ENCODE results near the gene HOXC9. TPM values are rescaled to one million over a fixed set of nuclear protein-coding genes. Genes with fewer than 3 reads are reported as not detected.

Gene HOXC9
- total RNA-seq, 1 experiment from 2014 or later = not detected

- Mint-ChIP-seq H3K36me3 (no peaks in the 10 kb centered on the region), H3K27ac (no peak overlapping the region), H3K4me3 (no peak overlapping the region), H3K27me3 (ENCODE audit: low read depth) (peaks cover 100% of the 10 kb centered on the region), H3K9me3 (no peaks in the 10 kb centered on the region), H3K4me1 (peaks cover 44% of the 10 kb centered on the region)
- ATAC-seq = no peak
- no peak for DNase-seq (ENCODE audit: low spot score)
- CTCF ChIA-PET = interaction anchor here (0.7 to 3.2 kb wide), 5 partner anchors 12 to 221 kb away, joined by 3 to 12 read pairs (median 4); no protein-coding TSS in a partner anchor
- no peak for TF ChIP-seq ATF1 (CRISPR knock-in tag; IDR thresholded peaks at IDR 0.05)
- TF ChIP-seq CDX4 (CRISPR knock-in tag; IDR thresholded peaks at IDR 0.05; ENCODE audit: borderline replicate concordance) = no peak
- no peak for TF ChIP-seq SMAD3 (CRISPR knock-in tag; IDR thresholded peaks at IDR 0.05; ENCODE audit: borderline replicate concordance)
- TF ChIP-seq ZSCAN18 (CRISPR knock-in tag; IDR thresholded peaks at IDR 0.05) = no peak
- TF ChIP-seq PREB (CRISPR knock-in tag; IDR thresholded peaks at IDR 0.05; ENCODE audit: borderline replicate concordance) = no peak
- no peak for TF ChIP-seq ZNF263 (CRISPR knock-in tag; IDR thresholded peaks at IDR 0.05; ENCODE audit: low read depth)
- TF ChIP-seq TP53 (CRISPR knock-in tag; IDR thresholded peaks at IDR 0.05) = no peak
- no peak for TF ChIP-seq ZNF232 (CRISPR knock-in tag; IDR thresholded peaks at IDR 0.05)
- TF ChIP-seq CTCF (IDR thresholded peaks at IDR 0.05) = no peak
- TF ChIP-seq MLX (CRISPR knock-in tag; IDR thresholded peaks at IDR 0.05) = no peak
- no peak for TF ChIP-seq AFF4 (CRISPR knock-in tag; IDR thresholded peaks at IDR 0.05; ENCODE audit: borderline replicate concordance)
- POLR2A ChIA-PET = interaction anchor here (0.9 kb wide), 1 partner anchor 24 kb away, joined by 3 read pairs; no protein-coding TSS in a partner anchor
Measured at GRCh38 chr12:53993162-53994008, 6.6 kb upstream of the HOXC9 start.

- H3K9me3 Mint-ChIP-seq = no peaks in the 10 kb centered on the region
- no peak overlapping the region for H3K27ac Mint-ChIP-seq
- DNase-seq (ENCODE audit: low spot score) (no peak), ATAC-seq (no peak)
- H3K36me3 Mint-ChIP-seq = no peaks in the 10 kb centered on the region
- H3K4me1 Mint-ChIP-seq = peaks cover 42% of the 10 kb centered on the region
- H3K27me3 Mint-ChIP-seq (ENCODE audit: low read depth) = peaks cover 100% of the 10 kb centered on the region
- POLR2A ChIA-PET = interaction anchor here (0.9 kb wide), 1 partner anchor 24 kb away, joined by 3 read pairs; no protein-coding TSS in a partner anchor
- CTCF ChIA-PET = interaction anchor here (0.9 to 1.7 kb wide), 2 partner anchors 12 to 214 kb away, joined by 3 to 8 read pairs; no protein-coding TSS in a partner anchor
- peak overlapping the region; percentile 14; the same call in 1 of the 2 replicates for H3K4me3 Mint-ChIP-seq
- TF ChIP-seq TEAD1 (CRISPR knock-in tag; IDR thresholded peaks at IDR 0.05) = no peak
- TF ChIP-seq PREB (CRISPR knock-in tag; IDR thresholded peaks at IDR 0.05; ENCODE audit: borderline replicate concordance) = no peak
- TF ChIP-seq ZNF532 (CRISPR knock-in tag; IDR thresholded peaks at IDR 0.05; ENCODE audit: borderline replicate concordance) = no peak
- no peak for TF ChIP-seq ZMAT4 (CRISPR knock-in tag; IDR thresholded peaks at IDR 0.05)
- no peak for TF ChIP-seq CDX4 (CRISPR knock-in tag; IDR thresholded peaks at IDR 0.05; ENCODE audit: borderline replicate concordance)
- no peak for TF ChIP-seq MYBL2 (CRISPR knock-in tag; IDR thresholded peaks at IDR 0.05)
- TF ChIP-seq SMAD3 (CRISPR knock-in tag; IDR thresholded peaks at IDR 0.05; ENCODE audit: borderline replicate concordance) = no peak
Measured at GRCh38 chr12:53994009-53994263, 6.0 kb upstream of the HOXC9 start.

Data from WTC11 (cell line).